Breast epithelium (tissue), 3 donors: ENCODE results near the gene RASSF10.

ENCODE experiments used
- POLR2A ChIP-seq: fragments of 450-650 bp; IDR thresholded peaks from one replicate; pipeline ENCODE4 v1.6.1; 2016; ENCODE audit warnings: antibody characterized with exemption, mild to moderate bottlenecking, moderate library complexity
- POLR2AphosphoS5 ChIP-seq, 3 donors: sonication (generic); formaldehyde crosslinking; IDR thresholded peaks; one replicate each; pipeline ENCODE4 v1.6.1; 2017; ENCODE audit warnings: antibody characterized with exemption in 3 of 3
- TF ChIP-seq, protein P1 (sequence below), 3 donors: fragments of 450-650 bp; IDR thresholded peaks; one replicate each; pipeline ENCODE4 v1.5.1; 2016 to 2017; ENCODE audit warnings: antibody characterized with exemption in 3 of 3, mild to moderate bottlenecking in 3 of 3, moderate library complexity in 3 of 3

DNA sequence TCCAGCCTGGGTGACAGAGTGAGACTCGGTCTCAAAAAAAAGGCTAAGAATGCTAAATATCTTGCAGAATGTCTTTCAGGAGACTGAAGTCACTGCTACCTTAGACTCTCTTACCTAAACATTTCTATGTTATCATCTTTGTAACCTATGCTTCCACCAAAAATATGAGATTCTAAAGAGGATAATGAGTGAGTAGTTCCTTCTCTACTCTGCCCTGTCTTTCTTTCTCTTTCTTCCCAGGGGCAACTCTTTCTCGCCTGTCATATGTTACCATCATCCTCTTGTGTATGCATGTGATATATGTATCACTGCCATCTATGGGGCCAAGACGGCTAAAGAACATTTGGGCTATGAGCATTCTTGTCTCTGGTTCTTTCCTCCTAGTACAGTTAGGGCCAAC is 9.0 kb upstream of the RASSF10 start:
- TF ChIP-seq, protein P1, sequence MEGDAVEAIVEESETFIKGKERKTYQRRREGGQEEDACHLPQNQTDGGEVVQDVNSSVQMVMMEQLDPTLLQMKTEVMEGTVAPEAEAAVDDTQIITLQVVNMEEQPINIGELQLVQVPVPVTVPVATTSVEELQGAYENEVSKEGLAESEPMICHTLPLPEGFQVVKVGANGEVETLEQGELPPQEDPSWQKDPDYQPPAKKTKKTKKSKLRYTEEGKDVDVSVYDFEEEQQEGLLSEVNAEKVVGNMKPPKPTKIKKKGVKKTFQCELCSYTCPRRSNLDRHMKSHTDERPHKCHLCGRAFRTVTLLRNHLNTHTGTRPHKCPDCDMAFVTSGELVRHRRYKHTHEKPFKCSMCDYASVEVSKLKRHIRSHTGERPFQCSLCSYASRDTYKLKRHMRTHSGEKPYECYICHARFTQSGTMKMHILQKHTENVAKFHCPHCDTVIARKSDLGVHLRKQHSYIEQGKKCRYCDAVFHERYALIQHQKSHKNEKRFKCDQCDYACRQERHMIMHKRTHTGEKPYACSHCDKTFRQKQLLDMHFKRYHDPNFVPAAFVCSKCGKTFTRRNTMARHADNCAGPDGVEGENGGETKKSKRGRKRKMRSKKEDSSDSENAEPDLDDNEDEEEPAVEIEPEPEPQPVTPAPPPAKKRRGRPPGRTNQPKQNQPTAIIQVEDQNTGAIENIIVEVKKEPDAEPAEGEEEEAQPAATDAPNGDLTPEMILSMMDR (IDR thresholded peaks at IDR 0.05) = no peak
- TF ChIP-seq POLR2A (no peak), POLR2AphosphoS5 (IDR thresholded peaks at IDR 0.05) (no peak)
